ENCODE results near the gene TBC1D22A.
"Not testable (repeated sequence)": the region's sequence is repeated elsewhere in the genome, so short reads cannot be mapped to it uniquely, and the experiment has no call there.

Gene TBC1D22A

DNA sequence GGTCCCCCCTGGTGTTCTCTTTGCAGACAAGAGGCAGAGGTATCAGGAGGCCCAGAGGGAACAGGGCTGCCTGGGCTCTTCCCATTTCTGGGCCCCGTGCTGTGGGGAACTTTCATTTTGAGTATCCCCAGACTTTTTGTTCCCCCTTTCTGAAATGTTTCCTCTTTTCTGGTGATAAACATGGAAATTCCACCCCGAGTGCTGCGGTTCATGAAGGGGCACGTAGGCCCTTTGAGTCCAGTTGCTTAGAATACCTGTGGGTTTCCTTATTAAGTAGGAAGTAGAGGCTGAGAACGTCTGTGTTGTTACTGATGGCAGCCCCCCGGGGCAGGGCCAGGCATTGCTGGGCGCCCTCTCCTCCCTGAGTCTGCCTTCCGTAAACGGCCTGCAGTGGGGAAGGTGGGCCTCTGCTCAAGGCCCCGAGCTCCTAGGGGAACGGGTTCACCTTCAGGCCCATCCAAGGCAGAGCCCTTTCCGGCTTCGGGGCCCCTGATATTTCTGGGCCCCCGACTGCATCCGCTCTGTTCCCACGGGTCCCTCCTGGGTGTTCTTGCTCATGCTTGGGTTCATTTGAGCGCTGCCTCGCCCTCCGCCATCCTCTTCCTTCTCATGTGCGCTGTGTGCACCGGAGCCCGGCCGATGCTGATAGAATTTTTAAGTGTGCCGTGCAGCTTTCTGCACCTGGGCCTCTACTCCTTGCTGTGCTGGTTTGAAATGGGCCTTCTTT lies 12.0 kb downstream of the TBC1D22A start:
- DNase-seq (ENCODE audit: low read depth): no peak

- no peak for DNase-seq (ENCODE audit: low read depth)
Observed at GRCh38 chr22:46774980-46775849, 12.8 kb downstream of the TBC1D22A start.

- DNase-seq (ENCODE audit: low read depth): no peak
Observed at GRCh38 chr22:46775850-46776826, 13.7 kb downstream of the TBC1D22A start.

DNA sequence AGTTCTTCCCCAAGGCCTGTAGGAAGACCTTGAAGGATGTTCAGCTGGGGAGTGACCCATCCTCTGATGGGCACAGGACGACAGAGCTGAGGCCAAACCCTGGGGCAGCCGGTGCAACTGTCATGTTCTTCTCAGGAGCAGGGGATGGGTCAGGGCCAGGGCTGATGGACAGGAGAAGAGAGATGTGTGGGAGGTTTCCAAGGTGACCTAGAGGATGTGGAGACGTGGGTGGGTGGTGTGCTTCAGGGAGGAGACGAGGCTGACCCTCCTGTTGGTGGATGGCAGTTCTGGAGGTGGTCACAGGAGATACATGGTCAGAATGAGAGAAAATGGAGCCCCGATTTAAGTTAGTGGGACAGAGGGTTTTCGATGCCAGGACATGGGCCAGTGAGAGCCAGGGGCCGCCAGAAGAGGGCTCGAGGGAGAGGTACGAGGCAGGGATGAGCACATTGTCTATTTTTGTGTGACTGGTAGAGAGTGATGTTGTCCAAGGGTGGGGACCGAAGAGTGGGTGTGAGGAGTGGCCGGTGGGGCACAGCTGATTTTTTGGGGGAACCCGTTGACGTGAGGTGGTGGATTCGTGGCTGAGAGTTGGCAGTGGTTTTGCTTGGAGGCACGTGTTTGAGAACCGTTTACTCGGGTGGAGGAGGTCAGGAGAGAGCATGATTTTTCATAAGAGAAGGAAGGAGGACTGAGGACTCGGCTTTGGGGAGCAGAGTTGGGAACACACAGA lies 14.6 kb downstream of the TBC1D22A start:
- DNase-seq (ENCODE audit: low read depth): no peak

DNA sequence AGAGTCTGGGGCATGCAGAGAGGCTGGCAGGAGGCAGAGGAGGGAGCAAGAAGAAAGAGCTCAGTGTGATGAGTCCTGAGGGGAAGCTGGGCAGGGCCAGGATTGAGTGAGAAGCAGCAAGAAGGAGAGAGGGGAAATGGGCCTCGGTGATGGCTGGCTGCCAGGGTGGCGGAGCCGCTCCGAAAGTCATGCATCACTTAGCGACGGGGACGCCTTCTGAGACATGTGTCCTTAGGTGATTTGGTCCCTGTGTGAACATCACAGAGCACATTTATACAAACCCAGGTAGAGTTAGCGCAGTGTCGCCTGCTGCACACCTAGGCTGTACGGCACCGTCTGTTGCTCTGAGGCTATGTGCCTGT lies 15.1 kb downstream of the TBC1D22A start:
- DNase-seq (ENCODE audit: low read depth): no peak

GRCh38 chr22:46779023-46779422 lies 16.6 kb downstream of the TBC1D22A start:
- no peak for DNase-seq (ENCODE audit: low read depth)

GRCh38 chr22:46779651-46780050 lies 17.2 kb downstream of the TBC1D22A start:
- no peak for DNase-seq (ENCODE audit: low read depth)

DNA sequence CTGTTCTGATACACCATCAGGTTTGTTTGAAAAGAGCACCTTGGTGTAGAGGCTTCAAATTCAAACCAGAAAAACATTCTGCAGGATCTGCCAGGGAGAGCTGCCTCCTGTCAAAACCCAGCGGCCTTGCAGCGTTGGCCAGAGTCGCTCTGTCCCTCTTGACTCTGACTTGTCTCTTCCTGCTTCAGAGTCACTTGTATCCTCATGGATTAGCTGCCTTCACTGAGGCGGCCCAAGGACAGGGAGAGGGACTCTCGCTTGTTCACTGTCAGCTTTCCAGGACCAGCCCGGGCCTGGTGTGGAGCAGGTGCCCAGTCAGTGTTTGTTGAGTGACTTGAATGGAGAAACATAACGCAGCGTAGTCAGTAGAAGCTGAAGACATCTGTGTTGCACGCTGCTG lies 18.0 kb downstream of the TBC1D22A start:
- no peak for DNase-seq (ENCODE audit: low read depth)

GRCh38 chr22:46781291-46781690 lies 18.8 kb downstream of the TBC1D22A start:
- DNase-seq (ENCODE audit: low read depth): no peak

DNA sequence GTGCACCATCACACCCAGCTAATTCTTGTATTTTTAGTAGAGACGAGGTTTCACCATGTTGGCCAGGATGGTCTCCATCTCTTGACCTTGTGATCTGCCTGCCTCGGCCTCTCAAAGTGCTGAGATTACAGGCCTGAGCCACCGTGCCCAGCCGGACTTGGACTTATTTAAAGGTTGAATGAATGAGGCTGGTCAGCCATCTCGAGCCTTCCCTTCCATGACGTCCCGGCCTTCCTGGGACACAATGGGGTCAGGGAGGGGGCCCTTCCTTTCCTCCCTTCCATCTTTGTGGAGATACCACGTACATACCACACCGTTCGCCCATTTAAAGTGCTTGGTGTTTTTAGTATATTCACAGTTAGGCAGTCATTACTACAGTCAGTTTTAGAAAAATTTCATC lies 19.8 kb downstream of the TBC1D22A start:
- DNase-seq (ENCODE audit: low read depth): not testable (repeated sequence)

GRCh38 chr22:46783721-46784120 lies 21.3 kb downstream of the TBC1D22A start:
- DNase-seq (ENCODE audit: low read depth): no peak

DNA sequence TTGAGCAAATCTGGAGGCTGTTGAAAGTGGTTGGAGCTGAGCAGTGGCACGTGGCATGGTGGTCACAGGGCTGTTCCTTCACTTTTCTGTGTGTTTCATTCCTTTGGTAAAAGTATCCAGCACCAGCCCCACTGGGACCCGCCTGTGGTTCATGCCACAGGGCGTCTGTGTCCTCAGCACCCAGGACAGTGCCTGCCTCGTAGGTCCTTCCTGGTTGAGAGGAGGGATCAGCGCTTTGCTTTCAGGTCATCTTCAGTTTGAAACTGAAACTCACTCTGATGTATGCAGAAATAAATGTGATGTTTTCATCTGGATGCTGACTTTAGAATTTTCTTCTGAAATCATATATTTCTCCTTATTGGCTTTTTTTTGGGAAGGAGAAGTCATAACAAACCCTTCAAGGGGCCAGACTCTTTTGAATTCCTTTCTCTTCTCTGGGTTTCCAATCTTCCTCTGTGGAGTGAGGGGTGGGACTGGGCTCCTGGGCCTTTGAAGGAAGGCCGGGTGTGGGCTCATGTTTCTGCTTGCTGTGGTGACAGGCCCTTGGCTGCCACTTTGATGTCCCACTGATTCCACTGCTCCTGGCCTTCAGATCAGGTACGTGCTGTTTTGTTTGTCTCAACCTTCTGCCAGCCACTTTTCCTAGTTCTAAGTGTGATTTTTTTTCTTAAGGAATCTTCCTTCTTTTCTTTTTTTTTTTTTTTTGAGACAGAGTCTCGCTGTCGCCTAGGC lies 26.2 kb downstream of the TBC1D22A start:
- DNase-seq (ENCODE audit: low read depth): no peak

- no peak for DNase-seq (ENCODE audit: low read depth)
Observed at GRCh38 chr22:46789992-46790391, 27.5 kb downstream of the TBC1D22A start.

DNA sequence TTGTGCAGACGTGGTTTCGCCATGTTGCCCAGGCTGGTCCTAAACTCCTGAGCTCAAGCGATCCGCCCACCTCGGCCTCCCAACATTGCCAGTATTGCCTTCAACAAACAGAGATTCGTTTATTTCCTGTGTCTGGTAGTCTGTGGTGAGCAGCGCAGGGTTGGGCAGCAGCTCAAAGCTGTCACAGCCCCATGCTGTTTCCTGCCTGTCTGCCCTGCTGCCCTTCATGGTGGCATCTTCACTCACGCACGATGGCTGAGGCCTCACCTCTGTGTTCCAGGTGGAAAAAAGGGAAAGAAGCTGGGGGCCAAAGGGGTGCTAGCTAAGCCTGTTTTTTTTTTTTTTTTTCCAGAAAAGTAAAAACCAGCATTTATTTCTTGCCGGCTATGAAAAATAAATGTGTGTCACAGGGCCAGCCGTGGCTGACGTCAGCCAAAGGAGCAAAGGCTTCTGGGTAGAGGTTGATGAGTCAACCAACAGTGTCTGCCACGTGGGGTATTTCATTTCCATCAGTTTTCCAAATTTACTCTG lies 28.8 kb downstream of the TBC1D22A start:
- peak; percentile 67 for DNase-seq (ENCODE audit: low read depth)

DNA sequence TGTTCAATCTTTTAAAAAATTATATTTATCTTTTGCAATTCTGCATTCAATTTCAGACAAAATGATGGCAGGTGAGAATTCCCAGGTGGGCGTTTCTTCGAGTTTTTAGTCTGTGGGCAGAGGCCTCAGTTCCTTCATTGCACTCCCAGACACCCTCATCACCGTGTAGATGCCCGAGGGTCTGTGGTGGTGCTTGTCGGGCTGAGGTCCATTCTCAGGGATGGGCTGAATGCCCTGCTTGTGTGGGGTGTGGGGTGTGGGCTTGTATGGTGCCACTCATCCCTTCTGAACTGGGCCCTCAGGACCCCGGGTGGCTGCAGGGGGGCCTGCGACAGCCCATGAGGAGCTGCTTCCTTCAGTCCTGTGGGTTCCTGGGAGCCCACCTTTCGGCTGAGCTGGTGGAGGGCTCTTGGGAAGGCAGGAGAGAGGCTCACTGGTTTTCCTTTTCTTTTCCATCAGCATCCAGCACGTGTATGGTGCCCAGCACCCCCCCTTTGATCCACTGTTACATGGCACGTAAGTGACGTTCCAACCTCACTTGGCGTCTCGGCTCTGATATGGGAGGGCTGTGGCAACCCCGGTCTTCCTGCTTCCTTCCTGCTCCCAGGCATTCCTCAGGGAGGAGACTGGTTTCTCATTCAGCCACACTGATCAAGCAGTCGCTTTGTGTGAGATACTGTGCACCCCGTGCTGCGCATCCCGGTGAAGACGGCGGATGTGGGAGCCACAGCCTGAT lies 29.8 kb downstream of the TBC1D22A start:
- DNase-seq (ENCODE audit: low read depth): no peak

DNA sequence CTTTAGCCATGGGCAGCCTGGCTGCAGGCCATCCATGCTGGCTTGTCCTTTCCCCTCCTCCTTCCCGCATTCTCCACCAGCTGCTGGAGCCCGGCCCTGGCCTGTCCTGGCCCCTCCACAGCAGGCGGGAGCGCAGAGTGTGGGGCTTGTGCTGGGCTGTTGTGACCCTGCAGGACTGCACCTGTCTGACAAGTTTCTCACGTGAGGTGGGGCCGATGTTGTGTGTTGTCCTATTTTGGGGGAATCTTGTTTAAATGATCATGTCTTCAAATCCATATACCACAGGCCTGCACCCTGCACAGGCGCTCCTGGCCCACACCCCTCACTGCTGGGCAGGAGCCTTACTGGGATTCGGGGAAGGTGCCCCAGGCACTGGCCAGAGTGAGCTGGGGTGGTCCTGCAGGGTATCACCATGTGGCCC lies 30.4 kb downstream of the TBC1D22A start:
- no peak for DNase-seq (ENCODE audit: low read depth)

DNA sequence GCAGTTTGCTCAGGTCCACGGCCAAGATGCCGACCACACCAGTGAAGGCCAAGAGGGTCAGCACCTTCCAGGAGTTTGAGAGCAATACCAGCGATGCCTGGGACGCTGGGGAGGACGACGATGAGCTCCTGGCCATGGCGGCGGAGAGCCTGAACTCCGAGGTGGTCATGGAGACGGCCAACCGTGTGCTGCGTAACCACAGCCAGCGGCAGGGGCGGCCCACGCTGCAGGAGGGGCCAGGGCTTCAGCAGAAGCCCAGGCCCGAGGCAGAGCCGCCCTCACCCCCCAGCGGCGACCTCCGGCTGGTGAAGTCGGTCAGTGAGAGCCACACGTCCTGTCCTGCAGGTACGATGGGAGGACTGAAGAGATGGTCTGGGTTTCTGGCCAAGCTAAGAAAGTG lies 31.0 kb downstream of the TBC1D22A start:
- DNase-seq (ENCODE audit: low read depth): no peak

DNA sequence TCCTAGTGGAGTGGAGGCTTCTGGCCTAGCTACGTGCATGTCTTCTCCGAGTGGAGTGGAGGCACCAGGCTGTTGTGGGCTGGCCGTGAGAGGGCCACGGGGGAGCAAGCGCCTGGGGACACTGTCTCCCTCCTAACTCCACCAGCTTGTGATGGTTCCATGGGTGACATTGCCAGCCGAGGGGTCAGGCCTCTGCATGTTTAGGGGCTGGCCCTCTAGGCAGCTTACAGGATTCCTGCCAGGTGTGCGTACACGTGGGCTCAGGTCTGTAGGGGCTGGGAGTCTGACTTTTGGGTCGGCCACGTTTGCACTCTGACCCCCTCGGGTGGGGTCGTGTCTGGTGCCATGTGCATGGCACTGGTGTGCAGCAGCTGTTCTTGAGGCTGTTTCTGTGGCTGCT lies 31.6 kb downstream of the TBC1D22A start:
- DNase-seq (ENCODE audit: low read depth): no peak

DNA sequence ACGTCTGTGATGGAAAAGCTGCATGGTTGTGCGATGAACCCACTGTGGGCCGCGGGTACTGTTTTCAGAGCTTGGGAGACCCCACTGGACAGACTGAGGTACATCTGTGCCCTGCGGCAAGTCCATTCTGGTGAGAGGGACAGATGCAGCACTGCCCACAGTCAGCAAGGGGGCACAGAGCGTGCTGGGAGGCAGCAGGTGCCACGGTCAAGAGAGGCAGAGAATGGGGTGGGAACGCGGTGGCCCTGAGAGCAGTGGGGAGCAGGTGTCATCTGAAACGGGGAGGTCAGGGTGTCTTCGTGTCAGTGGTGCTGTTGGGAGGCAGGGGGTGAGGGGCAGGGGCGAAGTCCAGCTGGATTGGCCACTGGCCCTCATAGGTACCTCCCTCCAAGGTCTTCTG lies 32.0 kb downstream of the TBC1D22A start:
- no peak for DNase-seq (ENCODE audit: low read depth)

- no peak for DNase-seq (ENCODE audit: low read depth)
Observed at GRCh38 chr22:46795140-46795539, 32.7 kb downstream of the TBC1D22A start.

All from stimulated activated CD8-positive, alpha-beta memory T cell treated with anti-CD3 and anti-CD28 coated beads, Interleukin-12 subunit alpha, Interleukin-12 subunit beta, amount 100 ng/mL, for 4 hours (primary cell).